Measurements from ENCODE around the gene KCNAB3.

The KCNAB3 gene

DNA sequence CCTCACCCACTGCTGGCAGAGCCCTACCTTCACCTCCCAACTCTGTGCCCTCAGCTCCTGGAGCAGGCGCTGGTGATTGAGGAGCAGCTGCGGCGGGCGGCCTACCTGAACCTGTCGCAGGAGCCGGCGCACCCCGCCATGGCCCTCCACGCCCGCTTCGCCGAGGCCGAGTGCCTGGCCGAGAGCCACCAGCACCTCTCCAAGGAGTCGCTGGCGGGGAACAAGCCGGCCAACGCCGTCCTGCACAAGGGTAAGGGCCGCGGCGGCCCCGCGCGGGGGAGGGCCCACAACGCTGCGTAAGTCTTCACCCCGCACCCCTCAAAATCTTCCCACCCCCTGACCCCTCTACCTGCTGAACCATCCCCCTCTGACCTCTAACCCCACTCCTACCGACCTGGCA, 20.6 kb downstream of the KCNAB3 start:
- TF ChIP-seq, protein P1, sequence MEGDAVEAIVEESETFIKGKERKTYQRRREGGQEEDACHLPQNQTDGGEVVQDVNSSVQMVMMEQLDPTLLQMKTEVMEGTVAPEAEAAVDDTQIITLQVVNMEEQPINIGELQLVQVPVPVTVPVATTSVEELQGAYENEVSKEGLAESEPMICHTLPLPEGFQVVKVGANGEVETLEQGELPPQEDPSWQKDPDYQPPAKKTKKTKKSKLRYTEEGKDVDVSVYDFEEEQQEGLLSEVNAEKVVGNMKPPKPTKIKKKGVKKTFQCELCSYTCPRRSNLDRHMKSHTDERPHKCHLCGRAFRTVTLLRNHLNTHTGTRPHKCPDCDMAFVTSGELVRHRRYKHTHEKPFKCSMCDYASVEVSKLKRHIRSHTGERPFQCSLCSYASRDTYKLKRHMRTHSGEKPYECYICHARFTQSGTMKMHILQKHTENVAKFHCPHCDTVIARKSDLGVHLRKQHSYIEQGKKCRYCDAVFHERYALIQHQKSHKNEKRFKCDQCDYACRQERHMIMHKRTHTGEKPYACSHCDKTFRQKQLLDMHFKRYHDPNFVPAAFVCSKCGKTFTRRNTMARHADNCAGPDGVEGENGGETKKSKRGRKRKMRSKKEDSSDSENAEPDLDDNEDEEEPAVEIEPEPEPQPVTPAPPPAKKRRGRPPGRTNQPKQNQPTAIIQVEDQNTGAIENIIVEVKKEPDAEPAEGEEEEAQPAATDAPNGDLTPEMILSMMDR (IDR thresholded peaks at IDR 0.05; ENCODE audit: insufficient read depth, low read depth, low read length, missing control alignments): no peak
- DNase-seq (ENCODE audit: low read depth): no peak
- H3K4me3 ChIP-seq (ENCODE audit: low read length): no peak overlapping the region

DNA sequence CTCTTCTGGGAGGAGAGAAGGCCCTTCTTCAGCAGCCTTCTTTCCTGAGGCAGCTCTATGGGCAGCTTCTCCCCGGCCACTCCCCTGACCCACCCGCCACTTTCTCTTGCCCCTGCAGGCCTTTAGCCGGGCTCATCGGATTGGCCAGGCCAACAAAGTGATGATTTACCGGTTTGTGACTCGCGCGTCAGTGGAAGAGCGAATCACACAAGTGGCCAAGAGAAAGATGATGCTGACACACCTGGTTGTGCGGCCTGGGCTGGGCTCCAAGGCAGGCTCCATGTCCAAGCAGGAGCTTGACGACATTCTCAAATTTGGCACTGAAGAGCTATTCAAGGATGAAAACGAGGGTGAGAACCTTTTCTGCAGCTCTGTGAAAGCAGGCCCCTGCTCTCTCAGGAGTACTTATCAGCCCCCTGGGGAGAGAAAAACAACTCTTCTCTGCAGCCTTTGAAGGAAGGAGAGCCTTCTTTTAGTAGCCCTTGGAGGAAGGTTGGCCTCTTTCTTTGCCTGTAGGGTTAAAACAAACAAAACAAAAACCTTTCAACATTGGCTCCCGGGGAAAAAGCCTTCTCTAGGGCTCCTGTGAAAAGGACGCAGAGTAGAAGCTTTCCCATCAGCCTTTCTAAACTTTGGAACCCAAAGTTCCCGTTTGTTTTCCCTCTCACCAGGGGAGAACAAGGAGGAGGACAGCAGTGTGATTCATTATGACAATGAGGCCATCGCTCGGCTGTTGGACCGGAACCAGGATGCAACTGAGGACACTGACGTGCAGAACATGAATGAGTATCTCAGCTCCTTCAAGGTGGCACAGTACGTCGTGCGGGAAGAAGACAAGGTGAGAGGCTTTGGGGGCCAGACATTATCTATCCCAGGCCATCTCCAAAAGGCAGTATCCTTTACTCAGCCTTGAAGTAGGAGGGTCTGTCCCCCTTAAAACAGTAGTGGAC, 26.2 kb downstream of the KCNAB3 start:
- H3K4me3 ChIP-seq (ENCODE audit: low read length): no peak overlapping the region
- TF ChIP-seq, protein P1 (IDR thresholded peaks at IDR 0.05; ENCODE audit: insufficient read depth, low read depth, low read length, missing control alignments): no peak
- peak; percentile 66 for DNase-seq (ENCODE audit: low read depth)

DNA sequence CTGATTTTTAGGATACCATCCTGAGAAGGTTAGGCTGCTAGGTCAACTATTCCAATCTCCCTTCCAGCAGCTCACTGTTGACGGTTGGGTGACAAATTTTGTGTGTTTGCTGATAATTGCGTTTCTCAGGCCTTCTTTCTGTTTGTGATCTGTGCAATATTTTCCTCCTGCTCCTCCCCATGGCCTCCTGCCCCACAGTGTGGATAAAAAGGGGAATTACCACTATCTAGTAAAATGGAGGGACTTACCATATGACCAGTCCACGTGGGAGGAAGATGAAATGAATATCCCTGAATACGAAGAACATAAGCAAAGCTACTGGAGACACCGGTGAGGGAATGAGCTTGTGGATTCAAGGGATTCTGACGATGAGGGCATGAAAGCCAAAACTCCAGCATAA, 31.9 kb downstream of the KCNAB3 start:
- TF ChIP-seq, protein P1 (IDR thresholded peaks at IDR 0.05; ENCODE audit: insufficient read depth, low read depth, low read length, missing control alignments): peak; percentile 46
- H3K4me3 ChIP-seq (ENCODE audit: low read length): no peak overlapping the region
- DNase-seq (ENCODE audit: low read depth): peak; percentile 51

DNA sequence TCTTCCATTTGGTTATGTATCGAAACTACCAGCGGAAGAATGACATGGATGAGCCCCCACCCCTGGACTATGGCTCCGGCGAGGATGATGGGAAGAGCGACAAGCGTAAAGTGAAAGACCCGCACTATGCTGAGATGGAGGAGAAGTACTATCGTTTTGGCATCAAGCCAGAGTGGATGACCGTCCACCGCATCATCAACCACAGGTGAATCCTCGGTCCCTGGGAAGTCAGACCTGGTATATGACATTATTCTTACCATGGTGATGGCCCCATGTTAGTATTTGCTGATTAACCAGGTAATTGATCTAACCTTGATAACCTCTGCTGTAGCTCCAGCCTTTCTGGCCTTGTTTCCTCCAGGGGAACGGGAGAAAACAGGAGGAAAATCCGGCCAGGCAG, 32.6 kb downstream of the KCNAB3 start:
- no peak for DNase-seq (ENCODE audit: low read depth)
- H3K4me3 ChIP-seq (ENCODE audit: low read length): no peak overlapping the region
- TF ChIP-seq, protein P1 (IDR thresholded peaks at IDR 0.05; ENCODE audit: insufficient read depth, low read depth, low read length, missing control alignments): no peak

DNA sequence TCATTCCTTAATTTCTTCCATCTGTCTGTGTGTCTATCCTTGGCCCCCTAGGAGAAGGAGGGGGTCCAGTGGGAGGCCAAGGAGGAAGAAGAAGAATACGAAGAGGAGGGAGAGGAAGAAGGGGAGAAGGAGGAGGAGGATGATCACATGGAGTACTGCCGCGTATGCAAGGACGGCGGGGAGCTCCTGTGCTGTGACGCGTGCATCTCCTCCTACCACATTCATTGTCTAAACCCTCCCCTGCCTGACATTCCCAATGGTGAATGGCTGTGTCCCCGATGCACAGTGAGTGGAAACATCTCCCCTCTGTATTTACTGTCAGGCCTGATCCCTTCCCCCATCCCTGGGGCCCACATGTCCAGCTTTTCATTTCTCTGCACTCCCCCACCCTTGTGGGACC, 34.8 kb downstream of the KCNAB3 start:
- TF ChIP-seq, protein P1 (IDR thresholded peaks at IDR 0.05; ENCODE audit: insufficient read depth, low read depth, low read length, missing control alignments): no peak
- DNase-seq (ENCODE audit: low read depth): no peak
- no peak overlapping the region for H3K4me3 ChIP-seq (ENCODE audit: low read length)

DNA sequence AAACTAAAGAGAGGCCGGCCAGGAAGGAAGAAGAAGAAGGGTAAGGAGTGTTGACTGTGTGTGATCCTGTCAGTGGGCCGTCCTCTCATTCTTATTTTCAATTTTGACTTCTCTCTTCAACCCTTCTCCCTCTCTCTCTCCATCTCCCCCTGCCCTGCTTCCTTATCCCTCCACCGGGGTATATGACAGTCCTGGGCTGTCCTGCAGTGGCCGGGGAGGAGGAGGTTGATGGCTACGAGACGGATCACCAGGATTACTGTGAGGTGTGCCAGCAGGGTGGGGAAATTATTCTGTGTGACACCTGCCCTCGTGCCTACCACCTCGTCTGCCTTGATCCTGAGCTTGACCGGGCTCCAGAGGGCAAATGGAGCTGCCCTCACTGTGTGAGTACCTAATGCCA, 35.4 kb downstream of the KCNAB3 start:
- TF ChIP-seq, protein P1 (IDR thresholded peaks at IDR 0.05; ENCODE audit: insufficient read depth, low read depth, low read length, missing control alignments): no peak
- DNase-seq (ENCODE audit: low read depth): no peak
- H3K4me3 ChIP-seq (ENCODE audit: low read length): no peak overlapping the region
